Trophoblast cell (in vitro differentiated cells and primary cell): ENCODE data around the gene PBX3.
A peak's percentile ranks its signal among the peaks of the same experiment; 100 is the strongest.

Source experiments
- DNase-seq, 2 donors: peaks; one replicate each; pipeline ENCODE4 v3.0.0-alpha.2; 2016
- H2AFZ ChIP-seq: 2 replicates; pipeline ENCODE4 v1.6.1; 2013; ENCODE audit warnings: low read length, moderate library complexity, mild to moderate bottlenecking; ENCODE audit not compliant: insufficient read depth, poor library complexity
- H2AK5ac ChIP-seq: 2 replicates; pipeline ENCODE4 v1.6.1; 2013; ENCODE audit warnings: mild to moderate bottlenecking, low read length
- H2BK120ac ChIP-seq: 2 replicates; pipeline ENCODE4 v1.6.1; 2013; ENCODE audit warnings: low read length, mild to moderate bottlenecking, moderate library complexity; ENCODE audit not compliant: insufficient read depth, poor library complexity
- H2BK12ac ChIP-seq: 2 replicates; pipeline ENCODE4 v1.6.1; 2013; ENCODE audit warnings: mild to moderate bottlenecking, low read length, moderate library complexity
- H2BK5ac ChIP-seq: 2 replicates; pipeline ENCODE4 v1.6.1; 2013; ENCODE audit warnings: low read length, low read depth, moderate library complexity, mild to moderate bottlenecking; ENCODE audit not compliant: poor library complexity
- H3K14ac ChIP-seq: 2 replicates; pipeline ENCODE4 v1.6.1; 2013; ENCODE audit warnings: mild to moderate bottlenecking, low read length
- H3K18ac ChIP-seq: 2 replicates; pipeline ENCODE4 v1.6.1; 2013; ENCODE audit warnings: mild to moderate bottlenecking, low read length
- H3K23ac ChIP-seq: 2 replicates; pipeline ENCODE4 v1.6.1; 2013; ENCODE audit warnings: low read length
- H3K27ac ChIP-seq: 2 replicates; pipeline ENCODE4 v1.5.1; 2013; ENCODE audit warnings: low read depth, mild to moderate bottlenecking, inconsistent platforms, low read length, moderate library complexity
- H3K27me3 ChIP-seq: 2 replicates; pipeline ENCODE4 v1.6.1; 2013; ENCODE audit warnings: inconsistent platforms, mild to moderate bottlenecking, low read length, moderate library complexity; ENCODE audit not compliant: insufficient read depth
- H3K36me3 ChIP-seq, 2 experiments: 1 replicate in 1 of 2; 2 replicates in 1 of 2; pipeline ENCODE4 v1.6.1; 2013; ENCODE audit warnings: low read length in 2 of 2, mild to moderate bottlenecking in 2 of 2, moderate library complexity in 1 of 2; ENCODE audit not compliant: insufficient read depth in 2 of 2, control insufficient read depth in 1 of 2
- H3K4ac ChIP-seq: 2 replicates; pipeline ENCODE4 v1.6.1; 2013; ENCODE audit warnings: low read depth, mild to moderate bottlenecking, low read length, moderate library complexity
- H3K4me1 ChIP-seq, 2 experiments: 1 replicate in 1 of 2; 2 replicates in 1 of 2; pipeline ENCODE4 v1.6.1; 2013; ENCODE audit warnings: low read length in 2 of 2, mild to moderate bottlenecking in 2 of 2, moderate library complexity in 1 of 2; ENCODE audit not compliant: insufficient read depth in 2 of 2, control insufficient read depth in 1 of 2
- H3K4me2 ChIP-seq: 2 replicates; pipeline ENCODE4 v1.6.1; 2013; ENCODE audit warnings: inconsistent platforms, mild to moderate bottlenecking, low read length, moderate library complexity
- H3K4me3 ChIP-seq: 2 replicates; pipeline ENCODE4 v1.5.1; 2013; ENCODE audit warnings: mild to moderate bottlenecking, low read depth, low read length, inconsistent platforms
- H3K79me1 ChIP-seq: one replicate; pipeline ENCODE4 v1.6.1; 2013; ENCODE audit warnings: low read length
- H3K79me2 ChIP-seq: 2 replicates; pipeline ENCODE4 v1.6.1; 2013; ENCODE audit warnings: low read length, mild to moderate bottlenecking; ENCODE audit not compliant: control insufficient read depth, insufficient read depth, poor library complexity
- H3K9ac ChIP-seq: 2 replicates; pipeline ENCODE4 v1.6.1; 2013; ENCODE audit warnings: mild to moderate bottlenecking, low read length
- H3K9me3 ChIP-seq: 2 replicates; pipeline ENCODE4 v1.6.1; 2013; ENCODE audit warnings: low read depth, mild to moderate bottlenecking, control low read depth, inconsistent platforms, low read length; ENCODE audit not compliant: insufficient read depth
- H4K12ac ChIP-seq: 2 replicates; pipeline ENCODE4 v1.6.1; 2013; ENCODE audit warnings: low read depth, mild to moderate bottlenecking, low read length, moderate library complexity
- H4K8ac ChIP-seq: 2 replicates; pipeline ENCODE4 v1.6.1; 2013; ENCODE audit warnings: low read depth, mild to moderate bottlenecking, low read length, moderate library complexity
- H4K91ac ChIP-seq: one replicate; pipeline ENCODE4 v1.6.1; 2013; ENCODE audit warnings: low read depth, mild to moderate bottlenecking, low read length, moderate library complexity
- WGBS: extraction: QIAGEN DNeasy Blood & Tissue Kit; methylation state at CpG from one replicate; pipeline ENCODE4 v1.1.7; 2013; ENCODE audit warnings: missing lambda C conversion rate; ENCODE audit not compliant: insufficient read length, insufficient coverage; ENCODE audit errors: extremely low coverage; 5-methylcytosine and 5-hydroxymethylcytosine counted together

The PBX3 gene

DNA sequence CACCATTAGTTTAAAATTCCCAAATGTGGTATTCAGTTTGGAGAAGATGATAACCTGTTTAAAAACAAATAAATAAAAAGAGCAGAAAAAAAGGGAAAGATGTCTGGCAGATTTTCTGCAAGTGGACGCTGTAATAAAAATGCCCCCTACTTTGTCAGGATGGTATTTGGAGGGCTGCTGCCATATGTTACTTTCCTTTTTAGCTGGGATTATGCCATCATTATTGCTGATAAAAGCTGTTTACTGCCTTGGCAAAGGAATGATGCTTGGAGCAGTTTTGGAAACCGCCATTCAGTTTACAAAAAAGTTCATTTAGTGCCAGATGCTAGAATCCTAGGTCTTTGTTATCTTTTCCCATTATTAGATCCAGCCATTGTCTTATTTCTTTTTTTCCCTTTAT is 104.8 kb downstream of the PBX3 start:
- Histone ChIP-seq H4K12ac (no peak overlapping the region), H3K14ac (no peak overlapping the region), H3K4ac (no peak overlapping the region), H3K9me3 (no peaks in the 10 kb centered on the region), H2AK5ac (no peak overlapping the region), H3K36me3 (no peaks in the 10 kb centered on the region), H4K91ac (no peak overlapping the region), H3K4me1 (no peaks in the 10 kb centered on the region), H3K79me2 (no peaks in the 10 kb centered on the region), H3K23ac (peak overlapping the region; percentile 85), H3K4me2 (no peak overlapping the region), H3K18ac (no peak overlapping the region), H2BK120ac (no peak overlapping the region), H3K27ac (no peak overlapping the region), H2AFZ (no peak overlapping the region), H2BK12ac (no peak overlapping the region), H3K4me3 (no peak overlapping the region), H3K27me3 (no peaks in the 10 kb centered on the region), H2BK5ac (no peak overlapping the region), H3K79me1 (no peaks in the 10 kb centered on the region), H4K8ac (no peak overlapping the region), H3K9ac (no peak overlapping the region)
- WGBS, result no CpG with 5 or more reads among the region's 2 CpGs
- no peak for DNase-seq

GRCh38 chr9:125852386-125852785 is 105.2 kb downstream of the PBX3 start:
- no peak overlapping the region for H4K91ac ChIP-seq
- WGBS, result no CpG with 5 or more reads among the region's 2 CpGs
- H2BK120ac ChIP-seq, result no peak overlapping the region

DNA sequence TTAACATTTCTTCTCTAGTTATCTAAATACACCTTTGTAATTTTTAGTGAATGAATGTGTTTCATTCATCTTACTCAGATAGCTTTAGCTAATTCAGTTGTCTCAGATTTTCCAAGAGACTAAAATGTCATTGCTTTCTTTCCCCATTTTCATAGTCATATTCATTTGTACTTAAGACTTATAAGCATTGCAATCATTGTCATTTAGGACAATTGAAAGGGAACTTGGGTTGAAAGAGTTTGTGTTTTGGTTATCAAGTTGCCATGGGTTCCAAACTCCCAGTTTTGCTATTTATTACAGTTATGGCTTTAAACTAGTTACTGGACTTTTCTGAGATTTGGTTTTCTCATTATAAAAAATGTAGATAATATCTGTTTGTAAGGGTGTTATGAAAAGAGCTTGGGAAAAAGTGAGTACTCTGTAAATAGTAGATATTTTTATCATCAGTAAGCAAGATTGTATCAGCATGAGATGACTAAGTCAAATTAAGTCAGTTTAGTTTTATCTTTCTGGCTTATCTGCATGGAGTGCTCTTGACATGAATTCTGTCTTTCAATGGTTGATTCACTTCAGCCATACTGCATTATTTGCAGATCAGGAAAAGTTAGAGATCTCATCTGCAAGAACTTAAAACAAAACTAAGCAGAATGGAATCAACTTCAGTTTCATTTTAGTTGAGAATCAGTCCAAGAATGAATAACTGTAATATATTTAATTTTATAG is 107.5 kb downstream of the PBX3 start:
- H4K12ac ChIP-seq, result no peak overlapping the region
- H3K23ac ChIP-seq, result no peak overlapping the region
- no peaks in the 10 kb centered on the region for H3K36me3 ChIP-seq
- H2BK5ac ChIP-seq, result no peak overlapping the region
- H3K27me3 ChIP-seq, result no peaks in the 10 kb centered on the region
- no peak overlapping the region for H2BK12ac ChIP-seq
- H3K14ac ChIP-seq, result no peak overlapping the region
- H3K4me1 ChIP-seq, result no peaks in the 10 kb centered on the region
- no peak overlapping the region for H3K4ac ChIP-seq
- no peak overlapping the region for H3K4me2 ChIP-seq
- no peak overlapping the region for H4K8ac ChIP-seq
- H4K91ac ChIP-seq, result no peak overlapping the region
- no peak overlapping the region for H3K27ac ChIP-seq
- peak in 1 of 2 donors; percentile 45 for DNase-seq
- H3K79me1 ChIP-seq, result no peaks in the 10 kb centered on the region
- H3K4me3 ChIP-seq, result no peak overlapping the region
- H3K9ac ChIP-seq, result no peak overlapping the region
- no peaks in the 10 kb centered on the region for H3K79me2 ChIP-seq
- H3K9me3 ChIP-seq, result no peaks in the 10 kb centered on the region
- no peak overlapping the region for H2AK5ac ChIP-seq
- H2AFZ ChIP-seq, result no peak overlapping the region
- no peak overlapping the region for H3K18ac ChIP-seq
- H2BK120ac ChIP-seq, result no peak overlapping the region

More at GRCh38 chr9:125852386-125852785, 105.2 kb downstream of the PBX3 start:
- Histone ChIP-seq H3K9me3 (no peaks in the 10 kb centered on the region), H3K27ac (no peak overlapping the region), H3K27me3 (no peaks in the 10 kb centered on the region), H3K14ac (no peak overlapping the region), H3K36me3 (no peaks in the 10 kb centered on the region), H3K79me1 (no peaks in the 10 kb centered on the region), H3K4ac (no peak overlapping the region), H2AK5ac (no peak overlapping the region), H2AFZ (no peak overlapping the region), H3K4me1 (no peaks in the 10 kb centered on the region), H3K4me2 (no peak overlapping the region), H3K18ac (no peak overlapping the region), H3K9ac (no peak overlapping the region), H3K4me3 (no peak overlapping the region), H2BK12ac (no peak overlapping the region), H3K79me2 (no peaks in the 10 kb centered on the region), H2BK5ac (no peak overlapping the region), H4K8ac (no peak overlapping the region), H4K12ac (no peak overlapping the region), H3K23ac (no peak overlapping the region)
- DNase-seq, result no peak

DNA sequence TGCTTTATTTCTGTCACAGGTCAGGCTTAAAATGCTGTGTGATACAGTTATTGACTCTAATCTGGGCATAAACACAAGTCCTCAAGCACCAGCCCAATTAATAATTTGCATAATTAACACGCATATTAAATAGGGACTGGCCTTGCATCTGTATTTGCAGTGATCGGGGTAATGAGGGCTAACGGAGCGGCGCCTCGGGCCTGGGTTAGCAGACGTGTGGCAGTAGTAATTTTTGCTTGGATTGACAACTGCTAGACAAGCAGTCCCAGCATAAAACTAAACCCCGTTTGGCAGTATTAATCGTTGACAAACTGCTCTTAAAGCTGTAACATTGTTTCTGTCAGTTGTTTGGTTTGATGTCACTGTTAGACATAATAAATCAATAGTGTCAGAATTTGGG is 109.2 kb downstream of the PBX3 start:
- no peaks in the 10 kb centered on the region for H3K79me2 ChIP-seq
- no peak for DNase-seq
- no peaks in the 10 kb centered on the region for H3K4me1 ChIP-seq
- no CpG with 5 or more reads among the region's 9 CpGs for WGBS
- H3K9me3 ChIP-seq, result no peaks in the 10 kb centered on the region
- H3K27me3 ChIP-seq, result no peaks in the 10 kb centered on the region
- no peak overlapping the region for H3K4me3 ChIP-seq
- H3K14ac ChIP-seq, result no peak overlapping the region
- no peak overlapping the region for H3K23ac ChIP-seq
- H3K4ac ChIP-seq, result no peak overlapping the region
- no peak overlapping the region for H2BK12ac ChIP-seq
- no peak overlapping the region for H3K9ac ChIP-seq
- H4K91ac ChIP-seq, result no peak overlapping the region
- no peak overlapping the region for H4K8ac ChIP-seq
- no peaks in the 10 kb centered on the region for H3K36me3 ChIP-seq
- no peak overlapping the region for H2BK120ac ChIP-seq
- H3K27ac ChIP-seq, result no peak overlapping the region
- H4K12ac ChIP-seq, result no peak overlapping the region
- H2BK5ac ChIP-seq, result no peak overlapping the region
- H3K79me1 ChIP-seq, result no peaks in the 10 kb centered on the region
- H2AFZ ChIP-seq, result no peak overlapping the region
- no peak overlapping the region for H3K4me2 ChIP-seq
- no peak overlapping the region for H3K18ac ChIP-seq
- H2AK5ac ChIP-seq, result no peak overlapping the region
